ENCODE results near the gene PEX1.
"Not testable (repeated sequence)": the region's sequence is repeated elsewhere in the genome, so short reads cannot be mapped to it uniquely, and the experiment has no call there.

Gene PEX1

DNA sequence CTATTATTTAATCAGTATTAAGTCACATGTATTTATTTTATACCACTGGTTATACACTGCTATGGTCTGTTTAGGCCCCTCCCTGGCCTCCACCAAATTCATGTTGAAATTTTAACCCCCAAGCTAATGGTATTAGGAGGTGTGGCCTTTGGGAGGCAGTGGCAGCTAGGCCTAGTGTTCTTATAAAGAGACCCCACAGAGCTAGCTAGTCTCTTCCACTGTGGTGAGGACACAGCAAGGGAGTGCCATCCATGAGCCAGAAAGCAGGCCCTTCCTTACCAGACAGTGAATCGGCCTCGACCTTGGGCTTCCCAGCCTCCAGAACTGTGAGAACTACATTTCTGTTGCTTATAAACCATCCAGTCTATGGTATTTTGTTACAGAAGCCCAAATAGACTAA lies 28.9 kb upstream of the PEX1 start:
- TF ChIP-seq, protein P1, sequence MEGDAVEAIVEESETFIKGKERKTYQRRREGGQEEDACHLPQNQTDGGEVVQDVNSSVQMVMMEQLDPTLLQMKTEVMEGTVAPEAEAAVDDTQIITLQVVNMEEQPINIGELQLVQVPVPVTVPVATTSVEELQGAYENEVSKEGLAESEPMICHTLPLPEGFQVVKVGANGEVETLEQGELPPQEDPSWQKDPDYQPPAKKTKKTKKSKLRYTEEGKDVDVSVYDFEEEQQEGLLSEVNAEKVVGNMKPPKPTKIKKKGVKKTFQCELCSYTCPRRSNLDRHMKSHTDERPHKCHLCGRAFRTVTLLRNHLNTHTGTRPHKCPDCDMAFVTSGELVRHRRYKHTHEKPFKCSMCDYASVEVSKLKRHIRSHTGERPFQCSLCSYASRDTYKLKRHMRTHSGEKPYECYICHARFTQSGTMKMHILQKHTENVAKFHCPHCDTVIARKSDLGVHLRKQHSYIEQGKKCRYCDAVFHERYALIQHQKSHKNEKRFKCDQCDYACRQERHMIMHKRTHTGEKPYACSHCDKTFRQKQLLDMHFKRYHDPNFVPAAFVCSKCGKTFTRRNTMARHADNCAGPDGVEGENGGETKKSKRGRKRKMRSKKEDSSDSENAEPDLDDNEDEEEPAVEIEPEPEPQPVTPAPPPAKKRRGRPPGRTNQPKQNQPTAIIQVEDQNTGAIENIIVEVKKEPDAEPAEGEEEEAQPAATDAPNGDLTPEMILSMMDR (IDR thresholded peaks at IDR 0.05; ENCODE audit: borderline replicate concordance, insufficient read depth, low read depth, low read length), result no peak
- no peak overlapping the region for H3K4me3 ChIP-seq (ENCODE audit: low read depth, low read length)

DNA sequence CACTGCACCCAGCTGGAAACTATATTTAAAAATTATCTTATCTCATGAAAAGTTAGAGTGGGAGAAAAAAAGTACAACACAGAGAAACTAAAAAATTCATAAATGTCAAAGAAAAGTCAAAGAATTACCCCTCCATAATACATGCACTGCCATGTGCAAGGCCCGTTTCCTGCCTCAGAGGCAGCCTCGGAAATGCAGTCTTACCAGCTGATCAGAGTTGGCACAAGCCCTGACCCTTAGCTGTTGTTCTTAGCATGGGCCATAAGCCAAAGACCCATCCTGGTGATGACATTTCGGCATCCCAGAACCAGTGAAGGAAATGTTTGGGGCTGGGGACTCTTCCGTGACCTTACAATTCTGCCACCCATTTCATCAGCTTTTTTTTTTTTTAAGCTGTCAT lies 21.9 kb upstream of the PEX1 start:
- H3K4me3 ChIP-seq (ENCODE audit: low read depth, low read length), result no peak overlapping the region
- TF ChIP-seq, protein P1 (IDR thresholded peaks at IDR 0.05; ENCODE audit: borderline replicate concordance, insufficient read depth, low read depth, low read length), result no peak

DNA sequence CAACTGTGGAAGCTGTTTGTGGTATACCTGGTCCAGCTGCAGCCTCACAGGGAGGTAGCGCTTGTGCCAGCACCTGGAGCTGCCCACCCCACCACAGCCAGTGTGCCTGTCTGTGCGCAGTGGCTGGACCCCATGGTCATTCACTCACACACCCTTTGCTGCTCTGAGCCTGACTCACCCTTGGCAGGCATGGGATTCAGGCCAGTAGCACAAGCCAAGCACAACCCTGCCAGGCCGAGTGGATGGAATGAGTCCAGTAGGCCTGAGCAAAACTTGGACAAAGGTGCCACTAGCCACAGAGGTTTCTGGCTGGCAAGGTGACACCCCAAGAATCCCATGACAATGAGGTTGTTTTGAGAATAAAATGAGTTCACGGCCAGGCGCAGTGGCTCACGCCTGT lies 19.3 kb upstream of the PEX1 start:
- TF ChIP-seq, protein P1 (IDR thresholded peaks at IDR 0.05; ENCODE audit: borderline replicate concordance, insufficient read depth, low read depth, low read length), result no peak
- no peak overlapping the region for H3K4me3 ChIP-seq (ENCODE audit: low read depth, low read length)

DNA sequence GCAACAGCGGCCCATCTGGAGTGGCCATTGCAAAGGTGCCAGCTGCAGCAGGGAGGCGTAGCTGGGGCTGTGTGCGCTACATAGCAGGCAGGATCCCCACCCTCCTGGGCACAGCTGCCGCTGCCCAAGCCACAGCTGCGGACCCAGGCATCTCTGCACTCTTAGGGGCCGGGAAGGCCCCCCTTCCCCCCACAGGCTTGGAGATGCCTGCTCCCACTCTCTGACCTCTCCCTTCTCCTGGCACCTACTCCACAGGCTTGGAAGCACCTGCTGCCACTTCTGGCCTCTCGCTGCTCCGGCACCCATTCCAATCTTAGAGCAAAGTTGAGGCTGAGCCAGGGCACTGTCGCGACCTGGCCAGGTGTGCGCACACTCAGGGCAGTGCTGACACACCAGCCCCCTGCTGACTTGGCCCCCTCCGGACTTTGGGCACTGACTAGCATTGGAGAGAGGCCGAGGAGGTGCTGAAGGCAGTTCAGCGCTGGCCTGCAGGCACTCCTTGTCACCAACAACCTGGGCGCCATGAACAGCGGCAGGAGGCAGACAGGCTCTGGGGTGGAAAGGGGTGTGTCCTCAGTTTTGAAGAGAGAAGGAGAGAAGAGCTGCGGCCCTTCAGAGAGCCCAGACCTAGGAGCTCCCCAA lies 18.7 kb upstream of the PEX1 start:
- no peak overlapping the region for H3K4me3 ChIP-seq (ENCODE audit: low read depth, low read length)
- TF ChIP-seq, protein P1 (IDR thresholded peaks at IDR 0.05; ENCODE audit: borderline replicate concordance, insufficient read depth, low read depth, low read length), result no peak

DNA sequence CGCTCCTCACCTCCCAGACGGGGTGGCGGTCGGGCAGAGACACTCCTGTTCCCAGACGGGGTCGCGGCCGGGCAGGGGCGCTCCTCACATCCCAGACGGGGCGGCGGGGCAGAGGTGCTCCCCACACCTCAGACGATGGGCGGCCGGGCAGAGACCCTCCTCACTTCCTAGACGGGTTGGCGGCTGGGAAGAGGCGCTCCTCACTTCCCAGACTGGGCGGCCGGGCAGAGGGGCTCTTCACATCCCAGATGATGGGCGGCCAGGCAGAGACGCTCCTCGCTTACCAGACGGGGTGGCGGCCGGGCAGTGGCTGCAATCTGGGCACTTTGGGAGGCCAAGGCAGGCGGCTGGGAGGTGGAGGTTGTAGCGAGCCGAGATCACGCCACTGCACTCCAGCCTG lies 16.8 kb upstream of the PEX1 start:
- not testable (repeated sequence) for H3K4me3 ChIP-seq (ENCODE audit: low read depth, low read length)

DNA sequence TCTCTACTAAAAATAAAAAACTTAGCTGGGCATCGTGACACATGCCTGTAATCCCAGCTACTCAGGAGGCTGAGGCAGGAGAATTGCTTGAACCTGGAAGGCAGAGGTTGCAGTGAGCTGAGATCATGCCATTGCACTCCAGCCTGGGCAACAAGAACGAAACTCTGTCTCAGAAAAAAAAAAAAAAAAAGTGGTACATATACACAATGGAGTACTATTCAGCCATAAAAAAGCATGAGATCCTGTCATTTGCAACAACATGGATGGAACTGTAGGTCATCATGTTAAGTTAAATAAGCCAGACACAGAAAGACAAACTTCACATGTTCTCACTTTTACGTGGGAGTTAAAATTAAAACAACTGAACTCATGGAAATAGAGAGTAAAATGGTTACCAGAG lies 15.2 kb upstream of the PEX1 start:
- not testable (repeated sequence) for H3K4me3 ChIP-seq (ENCODE audit: low read depth, low read length)

DNA sequence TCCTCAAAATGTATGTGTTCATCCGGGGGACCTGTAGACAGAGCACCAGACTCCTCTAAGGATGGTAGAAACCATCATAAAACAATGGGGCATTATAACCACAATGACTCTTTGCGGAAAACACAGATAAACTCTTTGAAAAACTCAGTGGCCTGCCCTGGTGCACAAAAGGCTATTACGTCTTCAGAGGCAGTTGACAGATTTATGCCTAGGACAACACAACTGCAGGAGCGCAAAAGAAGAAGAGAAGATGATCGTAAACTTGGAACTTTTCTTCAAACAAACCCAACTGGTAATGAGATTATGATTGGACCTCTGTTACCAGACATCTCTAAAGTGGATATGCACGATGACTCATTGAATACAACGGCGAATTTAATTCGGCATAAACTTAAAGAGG lies 6.3 kb upstream of the PEX1 start:
- no peak overlapping the region for H3K4me3 ChIP-seq (ENCODE audit: low read depth, low read length)
- TF ChIP-seq, protein P1 (IDR thresholded peaks at IDR 0.05; ENCODE audit: borderline replicate concordance, insufficient read depth, low read depth, low read length), result no peak

DNA sequence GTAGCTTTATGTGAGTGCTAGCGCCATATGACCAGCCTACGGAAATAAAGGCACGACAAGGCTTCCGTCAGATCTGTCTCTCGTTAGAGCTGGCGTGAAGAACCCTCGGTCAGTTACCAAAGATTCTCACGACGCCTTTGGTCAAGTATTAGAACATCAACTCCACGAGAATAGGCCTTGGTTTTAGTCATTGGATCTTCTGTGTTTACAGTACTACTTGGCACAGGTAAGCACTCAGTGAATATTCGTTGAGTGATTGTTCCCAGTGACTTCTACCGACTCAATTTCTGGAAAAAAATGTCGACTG lies 591 bp upstream of the PEX1 start:
- TF ChIP-seq, protein P1 (IDR thresholded peaks at IDR 0.05; ENCODE audit: borderline replicate concordance, insufficient read depth, low read depth, low read length), result no peak
- H3K4me3 ChIP-seq (ENCODE audit: low read depth, low read length), result peak overlapping the region; percentile 94
